ENCODE data around the gene ZNF578. TPM values are rescaled to one million over a fixed set of nuclear protein-coding genes. Genes with fewer than 3 reads are reported as not detected.

Gene ZNF578
- total and polyA plus RNA-seq, 2 of the 4 experiments (the other 2 are of a cell fraction): 1.4 to 4.1 TPM

DNA sequence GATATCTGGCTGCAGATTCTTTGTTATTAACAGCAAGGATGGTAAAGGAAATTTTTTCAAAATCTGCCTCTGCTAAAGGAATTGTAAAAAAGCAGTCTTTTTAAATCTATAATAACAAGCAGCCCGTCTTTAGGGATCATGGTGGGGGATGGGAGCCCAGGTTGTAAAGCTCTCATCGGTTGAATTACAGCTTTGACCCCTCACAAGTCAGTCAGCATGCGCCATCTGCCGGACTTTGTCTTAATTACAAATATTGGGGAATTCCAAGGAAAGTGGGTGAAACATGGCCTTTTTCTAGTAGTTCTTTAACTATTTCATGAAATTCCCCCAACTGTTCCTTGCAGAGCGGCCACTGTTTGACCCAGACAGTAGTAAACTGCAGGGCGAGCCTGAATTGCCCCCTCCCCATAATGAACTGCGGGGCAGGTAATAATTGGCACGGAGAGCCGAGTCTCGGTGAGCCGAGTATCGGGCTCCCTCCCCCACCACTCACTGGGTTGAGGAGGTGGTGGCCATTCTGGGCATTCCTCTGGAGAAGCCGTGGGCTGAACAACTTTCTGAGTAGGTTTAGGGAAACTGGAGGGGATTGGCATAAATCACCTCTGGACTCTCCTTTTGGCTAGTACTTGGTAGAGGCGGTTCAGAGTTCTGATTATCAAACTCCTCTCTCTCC, 11.6 kb downstream of the ZNF578 start:
- Histone ChIP-seq H2BK5ac (ENCODE audit: low read depth, low read length, poor library complexity, severe bottlenecking) (no peak overlapping the region), H3K4me3 (ENCODE audit: insufficient read depth, low read depth, low read length) (no peak overlapping the region), H3K14ac (replicated peaks; ENCODE audit: low read depth, low read length) (no peak overlapping the region), H3K79me1 (ENCODE audit: low read depth in 1 of 2, low read length in 2 of 2) (peaks cover 0 to 2% of the 10 kb centered on the region in 2 experiments; a peak in 1 of 4 replicates), H3K4me1 (ENCODE audit: control insufficient read depth, insufficient read depth, low read length) (no peaks in the 10 kb centered on the region), H3K9me3 (ENCODE audit: control insufficient read depth, insufficient read depth, low read length) (peaks cover 65% of the 10 kb centered on the region), H2BK20ac (ENCODE audit: low read depth, low read length) (no peak overlapping the region), H3K9ac (ENCODE audit: low read depth, low read length) (no peak overlapping the region), H4K91ac (ENCODE audit: insufficient read depth, low read depth, low read length) (no peak overlapping the region), H3K27ac (ENCODE audit: insufficient read depth, low read length) (no peak overlapping the region), H2BK15ac (ENCODE audit: low read depth, low read length) (no peak overlapping the region), H3K18ac (ENCODE audit: low read depth, low read length) (no peak overlapping the region), H3K23ac (ENCODE audit: low read depth, low read length) (no peak overlapping the region), H3K4ac (ENCODE audit: low read depth, low read length) (no peak overlapping the region), H3K9me1 (ENCODE audit: insufficient read depth, low read length) (no peaks in the 10 kb centered on the region), H4K20me1 (ENCODE audit: insufficient read depth, low read length) (no peaks in the 10 kb centered on the region), H2AK9ac (replicated peaks; ENCODE audit: low read depth, low read length, poor library complexity) (no peak overlapping the region), H3K56ac (ENCODE audit: extremely low read depth, insufficient read depth, low read length) (no peak overlapping the region), H2AFZ (replicated peaks; ENCODE audit: low read length, poor library complexity) (no peak overlapping the region), H3K27me3 (ENCODE audit: control insufficient read depth, insufficient read depth, low read length) (no peaks in the 10 kb centered on the region), H3K36me3 (ENCODE audit: control insufficient read depth, insufficient read depth, low read length) (0 out of 2 replicates have a peak, but pooled peaks cover 1% of the 10 kb centered on the region), H2BK120ac (ENCODE audit: low read depth, low read length) (no peak overlapping the region), H2AK5ac (ENCODE audit: low read depth, low read length) (no peak overlapping the region), H4K8ac (ENCODE audit: low read depth in 2 of 2, low read length in 2 of 2) (no peak overlapping the region), H4K5ac (ENCODE audit: low read depth, low read length) (no peak overlapping the region), H3K4me2 (ENCODE audit: low read depth, low read length) (no peak overlapping the region)
- DNase-seq: no peak
- TF ChIP-seq MAFK (IDR thresholded peaks at IDR 0.05; ENCODE audit: low read depth, low read length): no peak
- in situ Hi-C loops (cut with MboI; ENCODE audit: low sequenced_read_pairs): no loop called here
- ChIA-PET POLR2A (ENCODE audit: unreplicated experiment) (no interaction called here), CTCF (no interaction called here)
- ATAC-seq (ENCODE audit: low read depth): no peak
- intact Hi-C loops (cut with micrococcal nuclease): no loop called here
- no CpG with 5 or more reads among the region's 14 CpGs for WGBS, 2 experiments (ENCODE audit: extremely low coverage in 2 of 2, insufficient read length in 1 of 2)
- no TSS peak for BruUV-seq (replicated peaks)
- dilution Hi-C loops (cut with HindIII; ENCODE audit: low sequenced_read_pairs, unreplicated experiment): no loop called here
